OCI-LY1 (cell line): Measurements from ENCODE around the gene KATNAL1.

Source experiments
- CTCF ChIP-seq: fragments of 200-600 bp; sonication (generic), shearing (Covaris generic); IDR thresholded peaks from 2 replicates; pipeline ENCODE4 v1.5.1; 2017; ENCODE audit warnings: mild to moderate bottlenecking, antibody characterized with exemption, low read length, moderate library complexity, mixed read lengths
- EZH2 ChIP-seq: fragments of 200-600 bp; sonication (generic), shearing (Covaris generic); IDR thresholded peaks from 2 replicates; pipeline ENCODE4 v1.8.0; 2017; ENCODE audit warnings: borderline replicate concordance, mixed run types, mild to moderate bottlenecking, antibody characterized with exemption, low read length, moderate library complexity, mixed read lengths

GRCh38 chr13:30303269-30303668, 4.1 kb downstream of the KATNAL1 start:
- TF ChIP-seq EZH2 (no peak), CTCF (no peak)
